ENCODE data around the gene EEIG1. TPM values are rescaled to one million over a fixed set of nuclear protein-coding genes. Genes with fewer than 3 reads are reported as not detected.

The EEIG1 gene
- polyA plus RNA-seq, 1 donor (not counting 4 experiments of a cell fraction or from before 2014, with no cell fraction given) = 3.7 TPM

DNA sequence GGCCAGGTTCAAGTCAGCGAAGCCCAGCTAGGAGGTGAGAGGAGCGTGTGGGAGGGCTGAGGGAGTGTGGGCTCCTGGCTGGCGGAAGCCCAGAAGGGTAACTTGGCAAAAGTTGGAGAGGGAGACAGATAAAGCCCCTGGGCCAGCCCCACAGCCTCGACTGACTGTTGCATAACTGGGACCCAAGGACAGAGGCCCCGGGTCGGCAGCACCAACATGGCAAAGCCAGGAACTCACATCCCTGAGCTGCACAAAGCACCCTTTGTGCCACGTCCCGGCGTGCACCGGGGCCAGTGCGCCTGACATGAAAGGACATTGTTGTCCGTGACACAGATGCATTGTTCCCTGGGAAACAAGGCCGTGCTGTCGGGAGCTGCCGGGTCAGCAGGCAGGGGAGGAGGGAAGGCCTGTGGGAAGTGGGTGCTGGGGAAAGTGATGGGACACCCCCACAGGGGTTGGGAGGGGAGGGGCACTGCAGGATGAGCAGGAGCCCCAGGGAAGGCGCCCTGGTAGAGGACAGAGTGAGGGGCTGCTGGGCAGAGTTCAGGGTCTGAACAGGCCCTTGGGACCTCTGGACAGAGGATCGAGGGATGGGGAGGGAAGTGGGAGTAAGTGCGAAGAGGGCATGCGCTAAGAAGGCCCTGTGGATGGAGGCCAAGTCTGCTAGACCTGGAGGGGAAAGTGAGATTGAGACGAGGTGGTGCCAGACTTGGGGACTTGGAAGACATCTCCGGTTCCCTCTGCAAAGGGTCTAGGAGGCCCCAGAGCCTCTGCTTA, 30.1 kb downstream of the EEIG1 start:
- no peak overlapping the region for H3K9ac ChIP-seq (ENCODE audit: control insufficient read depth, extremely low read depth, insufficient read depth, low read length)
- H3K27me3 ChIP-seq (ENCODE audit: control insufficient read depth, extremely low read depth, insufficient read depth, low read length) = no peaks in the 10 kb centered on the region
- H3K27ac ChIP-seq (ENCODE audit: control insufficient read depth, insufficient read depth, low read length) = no peak overlapping the region
- H2AFZ ChIP-seq (ENCODE audit: control insufficient read depth, low read length) = no peak overlapping the region
- H3K79me2 ChIP-seq (ENCODE audit: control insufficient read depth, insufficient read depth, low read length) = peaks cover 2% of the 10 kb centered on the region
- peaks cover 12% of the 10 kb centered on the region for H3K4me1 ChIP-seq (ENCODE audit: control insufficient read depth, extremely low read depth, insufficient read depth, low read length)
- no peak overlapping the region for H3K4me3 ChIP-seq (ENCODE audit: control insufficient read depth in 2 of 3, extremely low read depth in 1 of 3, insufficient read depth in 2 of 3, low read depth in 1 of 3, low read length in 3 of 3)
- no peak for DNase-seq (ENCODE audit: low read depth, low spot score)
- H3K9me1 ChIP-seq (ENCODE audit: control insufficient read depth, extremely low read depth, insufficient read depth, low read length) = peaks cover 2% of the 10 kb centered on the region
- no peaks in the 10 kb centered on the region for H4K20me1 ChIP-seq (ENCODE audit: control insufficient read depth, extremely low read depth, insufficient read depth, low read length)
- H3K36me3 ChIP-seq (ENCODE audit: control insufficient read depth in 2 of 2, extremely low read depth in 1 of 2, insufficient read depth in 2 of 2, low read length in 2 of 2) = no peaks in the 10 kb centered on the region
- no peak for FAIRE-seq
- no peak for TF ChIP-seq CTCF (optimal IDR thresholded peaks at IDR 0.05 in 1 of 3, IDR thresholded peaks at IDR 0.05 in 1 of 3, conservative IDR thresholded peaks at IDR 0.05 in 1 of 3; ENCODE audit: extremely low read depth in 1 of 3, insufficient read depth in 2 of 3, low read length in 3 of 3)
- TF ChIP-seq EZH2 (IDR thresholded peaks at IDR 0.05; ENCODE audit: low read length) = no peak
- no peak overlapping the region for H3K4me2 ChIP-seq (ENCODE audit: control insufficient read depth, extremely low read depth, insufficient read depth, low read depth, low read length)
- dilution Hi-C loops (cut with MboI; ENCODE audit: extremely low pct_ligation_motif_present, low sequenced_read_pairs) = no loop called here
- no peaks in the 10 kb centered on the region for H3K9me3 ChIP-seq (ENCODE audit: control insufficient read depth, low read depth, low read length)

- Histone ChIP-seq H3K27ac (ENCODE audit: control insufficient read depth, insufficient read depth, low read length) (no peak overlapping the region), H3K9me1 (ENCODE audit: control insufficient read depth, extremely low read depth, insufficient read depth, low read length) (peaks cover under 1% of the 10 kb centered on the region), H4K20me1 (ENCODE audit: control insufficient read depth, extremely low read depth, insufficient read depth, low read length) (no peaks in the 10 kb centered on the region), H3K4me1 (ENCODE audit: control insufficient read depth, extremely low read depth, insufficient read depth, low read length) (peaks cover 5% of the 10 kb centered on the region), H3K79me2 (ENCODE audit: control insufficient read depth, insufficient read depth, low read length) (peaks cover 2% of the 10 kb centered on the region), H3K27me3 (ENCODE audit: control insufficient read depth, extremely low read depth, insufficient read depth, low read length) (no peaks in the 10 kb centered on the region), H2AFZ (ENCODE audit: control insufficient read depth, low read length) (no peak overlapping the region), H3K9me3 (ENCODE audit: control insufficient read depth, low read depth, low read length) (no peaks in the 10 kb centered on the region), H3K9ac (ENCODE audit: control insufficient read depth, extremely low read depth, insufficient read depth, low read length) (no peak overlapping the region), H3K4me2 (ENCODE audit: control insufficient read depth, extremely low read depth, insufficient read depth, low read depth, low read length) (no peak overlapping the region), H3K4me3 (ENCODE audit: control insufficient read depth in 2 of 3, extremely low read depth in 1 of 3, insufficient read depth in 2 of 3, low read depth in 1 of 3, low read length in 3 of 3) (no peak overlapping the region), H3K36me3 (ENCODE audit: control insufficient read depth in 2 of 2, extremely low read depth in 1 of 2, insufficient read depth in 2 of 2, low read length in 2 of 2) (peaks cover 0 to 3% of the 10 kb centered on the region in 2 experiments)
- dilution Hi-C loops (cut with MboI; ENCODE audit: extremely low pct_ligation_motif_present, low sequenced_read_pairs) = loop anchor here (25.0 kb wide), 1 partner anchor 112 kb away; the partner anchor contains the start of genes NAIF1 and SLC25A25
- DNase-seq (ENCODE audit: low read depth, low spot score) (no peak), FAIRE-seq (no peak)
- no peak for TF ChIP-seq CTCF (optimal IDR thresholded peaks at IDR 0.05 in 1 of 3, IDR thresholded peaks at IDR 0.05 in 1 of 3, conservative IDR thresholded peaks at IDR 0.05 in 1 of 3; ENCODE audit: extremely low read depth in 1 of 3, insufficient read depth in 2 of 3, low read length in 3 of 3)
- TF ChIP-seq EZH2 (IDR thresholded peaks at IDR 0.05; ENCODE audit: low read length) = no peak
Measured at GRCh38 chr9:127949827-127950512, 30.8 kb downstream of the EEIG1 start.
